HepG2 (cell line): Measurements from ENCODE around the gene CDCA5. TPM values are rescaled to one million over a fixed set of nuclear protein-coding genes. Genes with fewer than 3 reads are reported as not detected.

ENCODE experiments used
- BHLHE40 ChIP-seq: IDR thresholded peaks from 2 replicates; pipeline ENCODE4 v1.6.1; 2011; ENCODE audit warnings: low read length, improper control_type of control experiment
- DNMT1 ChIP-seq: sonication (generic); formaldehyde crosslinking; IDR thresholded peaks from 2 replicates; pipeline ENCODE4 v1.5.1; 2020; ENCODE audit warnings: mild to moderate bottlenecking, missing genetic modification reagents
- ELF1 ChIP-seq: sonication (generic); formaldehyde crosslinking; IDR thresholded peaks from 2 replicates; pipeline ENCODE4 v1.4.0; 2020; ENCODE audit warnings: missing genetic modification reagents
- FLYWCH1 ChIP-seq: sonication (generic); formaldehyde crosslinking; IDR thresholded peaks from 2 replicates; pipeline ENCODE4 v1.8.1; 2023; ENCODE audit warnings: mild to moderate bottlenecking, missing genetic modification reagents
- GPBP1L1 ChIP-seq: sonication (generic); formaldehyde crosslinking; IDR thresholded peaks from 2 replicates; pipeline ENCODE4 v1.5.0; 2020; ENCODE audit warnings: mild to moderate bottlenecking, missing genetic modification reagents
- GPN1 ChIP-seq: sonication (generic); formaldehyde crosslinking; IDR thresholded peaks from 2 replicates; pipeline ENCODE4 v1.5.1; 2020; ENCODE audit warnings: missing genetic modification reagents, borderline replicate concordance
- HNF1B ChIP-seq: sonication (generic); formaldehyde crosslinking; IDR thresholded peaks from 2 replicates; pipeline ENCODE4 v1.5.1; 2020; ENCODE audit warnings: mild to moderate bottlenecking, moderate library complexity, missing genetic modification reagents
- HOXA5 ChIP-seq: sonication (generic); formaldehyde crosslinking; IDR thresholded peaks from 2 replicates; pipeline ENCODE4 v1.4.0; 2020; ENCODE audit warnings: missing genetic modification reagents
- IKZF5 ChIP-seq: IDR thresholded peaks from 2 replicates; pipeline ENCODE4 v1.6.1; 2018; ENCODE audit warnings: missing genetic modification reagents, mild to moderate bottlenecking, missing compliant biosample characterization
- IRF2 ChIP-seq: IDR thresholded peaks from 2 replicates; pipeline ENCODE4 v1.6.1; 2018; ENCODE audit warnings: missing genetic modification reagents, missing compliant biosample characterization
- ISL2 ChIP-seq: sonication (generic); formaldehyde crosslinking; IDR thresholded peaks from 2 replicates; pipeline ENCODE4 v1.5.0; 2020; ENCODE audit warnings: missing genetic modification reagents
- KLF13 ChIP-seq: sonication (generic); formaldehyde crosslinking; IDR thresholded peaks from 2 replicates; pipeline ENCODE4 v1.4.0; 2020; ENCODE audit warnings: mild to moderate bottlenecking, missing genetic modification reagents
- KLF6 ChIP-seq: IDR thresholded peaks from 2 replicates; pipeline ENCODE4 v1.8.0; 2016; ENCODE audit warnings: missing biosample characterization, missing genetic modification reagents
- NR2C2 ChIP-seq: sonication (generic); formaldehyde crosslinking; IDR thresholded peaks from 2 replicates; pipeline ENCODE4 v1.4.0; 2020; ENCODE audit warnings: missing genetic modification reagents, mild to moderate bottlenecking, moderate library complexity, borderline replicate concordance
- SIN3B ChIP-seq: fragments of 150-350 bp; IDR thresholded peaks from 2 replicates; pipeline ENCODE4 v1.6.1; 2014; ENCODE audit warnings: low read length
- TBX2 ChIP-seq: sonication (generic); formaldehyde crosslinking; IDR thresholded peaks from 2 replicates; pipeline ENCODE4 v1.5.0; 2020; ENCODE audit warnings: missing genetic modification reagents, mild to moderate bottlenecking, borderline replicate concordance
- ZNF772 ChIP-seq: sonication (generic); formaldehyde crosslinking; IDR thresholded peaks from 2 replicates; pipeline ENCODE4 v1.5.0; 2020; ENCODE audit warnings: mild to moderate bottlenecking, missing genetic modification reagents
- ZNF839 ChIP-seq: sonication (generic); formaldehyde crosslinking; IDR thresholded peaks from 2 replicates; pipeline ENCODE4 v1.4.0; 2020; ENCODE audit warnings: missing genetic modification reagents, mild to moderate bottlenecking, borderline replicate concordance
- polyA plus RNA-seq, 8 experiments: library from polyadenylated mRNA; depleted of rRNA in 3 of 8; stranded (reverse) in 7 of 8; unstranded in 1 of 8; fragments of >200 nt; fragmentation: Illumina TruSeq in 4 of 8; extraction: Trizol in 4 of 8; gene quantifications; 2 replicates each; pipeline versions ENCODE4 v1.2.1 to v1.2.3, GENCODE V29; 2011 to 2016; ENCODE audit warnings: low read depth in 4 of 8, missing spikeins in 1 of 8, mixed read lengths in 1 of 8; ENCODE audit not compliant: insufficient read depth in 1 of 8
- total RNA-seq, 5 experiments: library from RNA; depleted of rRNA; stranded (reverse); fragments of >200 nt; fragmentation: Illumina TruSeq; extraction: Trizol; gene quantifications; 2 replicates each; pipeline ENCODE4 v1.2.3, GENCODE V29; 2016; ENCODE audit warnings: low read depth in 1 of 5

Gene CDCA5
- total and polyA plus RNA-seq, 2 of the 13 experiments (the other 11 are each of a cell fraction or from before 2014, with no cell fraction given) = 13.5 to 50.6 TPM

- TF ChIP-seq HNF1B (no peak), DNMT1 (CRISPR knock-in tag) (no peak), BHLHE40 (peak; percentile 63; the same call in 1 of the 2 replicates), KLF6 (CRISPR knock-in tag) (no peak), TBX2 (peak; percentile 33; the same call in 1 of the 2 replicates), SIN3B (no peak), ISL2 (CRISPR knock-in tag) (no peak), FLYWCH1 (CRISPR knock-in tag) (no peak), IKZF5 (CRISPR knock-in tag) (no peak), ZNF839 (CRISPR knock-in tag) (no peak), HOXA5 (CRISPR knock-in tag) (no peak), ZNF772 (CRISPR knock-in tag) (no peak), KLF13 (CRISPR knock-in tag) (no peak), IRF2 (no peak), NR2C2 (CRISPR knock-in tag) (0 out of 2 replicates have a peak, but pooled peaks have one; percentile 31), GPN1 (CRISPR knock-in tag) (no peak), ELF1 (no peak), GPBP1L1 (no peak)
- TF ChIP-seq, all 625 proteins: peak for 29
Observed at GRCh38 chr11:65059959-65060824, 23.6 kb downstream of the CDCA5 start (continued).
